ENCODE measurements around the gene STON1. TPM values are rescaled to one million over a fixed set of nuclear protein-coding genes. Genes with fewer than 3 reads are reported as not detected.

STON1 gene
- total and polyA plus RNA-seq, 3 donors from 2014 or later = 3.8 to 5.7 (median 5.1) TPM

DNA sequence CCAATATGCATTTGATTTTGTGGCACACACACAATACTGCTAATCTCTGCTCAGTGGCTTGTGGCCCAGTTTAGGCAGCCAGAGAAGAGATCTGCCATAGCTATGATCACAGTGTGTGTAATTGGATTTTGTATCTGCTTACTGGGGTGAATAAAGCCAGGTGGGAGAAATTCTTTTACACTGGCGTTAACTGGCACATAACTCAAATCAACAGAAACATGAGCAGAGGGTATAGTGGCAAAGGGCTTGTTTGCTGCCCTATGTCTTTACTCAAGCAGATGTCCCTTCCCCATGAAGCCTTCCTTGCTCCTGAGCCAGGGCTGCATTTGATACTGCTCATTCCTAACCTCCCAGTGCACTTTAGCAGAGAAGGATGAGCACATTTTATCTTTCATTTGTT, 28.5 kb downstream of the STON1 start:
- Histone ChIP-seq H3K4me1 (no peaks in the 10 kb centered on the region), H3K27ac (no peak overlapping the region), H3K36me3 (ENCODE audit: low read depth, missing control alignments) (no peaks in the 10 kb centered on the region), H3K9me3 (no peaks in the 10 kb centered on the region), H3K27me3 (no peaks in the 10 kb centered on the region), H3K4me3 (no peak overlapping the region)
- intact Hi-C loops (cut with DNase I; ENCODE audit: low total_unique reads) = no loop called here
- TF ChIP-seq POLR2A (IDR thresholded peaks at IDR 0.05) = no peak
- TF ChIP-seq, protein P1, sequence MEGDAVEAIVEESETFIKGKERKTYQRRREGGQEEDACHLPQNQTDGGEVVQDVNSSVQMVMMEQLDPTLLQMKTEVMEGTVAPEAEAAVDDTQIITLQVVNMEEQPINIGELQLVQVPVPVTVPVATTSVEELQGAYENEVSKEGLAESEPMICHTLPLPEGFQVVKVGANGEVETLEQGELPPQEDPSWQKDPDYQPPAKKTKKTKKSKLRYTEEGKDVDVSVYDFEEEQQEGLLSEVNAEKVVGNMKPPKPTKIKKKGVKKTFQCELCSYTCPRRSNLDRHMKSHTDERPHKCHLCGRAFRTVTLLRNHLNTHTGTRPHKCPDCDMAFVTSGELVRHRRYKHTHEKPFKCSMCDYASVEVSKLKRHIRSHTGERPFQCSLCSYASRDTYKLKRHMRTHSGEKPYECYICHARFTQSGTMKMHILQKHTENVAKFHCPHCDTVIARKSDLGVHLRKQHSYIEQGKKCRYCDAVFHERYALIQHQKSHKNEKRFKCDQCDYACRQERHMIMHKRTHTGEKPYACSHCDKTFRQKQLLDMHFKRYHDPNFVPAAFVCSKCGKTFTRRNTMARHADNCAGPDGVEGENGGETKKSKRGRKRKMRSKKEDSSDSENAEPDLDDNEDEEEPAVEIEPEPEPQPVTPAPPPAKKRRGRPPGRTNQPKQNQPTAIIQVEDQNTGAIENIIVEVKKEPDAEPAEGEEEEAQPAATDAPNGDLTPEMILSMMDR (IDR thresholded peaks at IDR 0.05) = no peak
- no peak for DNase-seq
- 82 to 90% methylated on average over 1 of the region's 1 CpG for WGBS, 2 donors

DNA sequence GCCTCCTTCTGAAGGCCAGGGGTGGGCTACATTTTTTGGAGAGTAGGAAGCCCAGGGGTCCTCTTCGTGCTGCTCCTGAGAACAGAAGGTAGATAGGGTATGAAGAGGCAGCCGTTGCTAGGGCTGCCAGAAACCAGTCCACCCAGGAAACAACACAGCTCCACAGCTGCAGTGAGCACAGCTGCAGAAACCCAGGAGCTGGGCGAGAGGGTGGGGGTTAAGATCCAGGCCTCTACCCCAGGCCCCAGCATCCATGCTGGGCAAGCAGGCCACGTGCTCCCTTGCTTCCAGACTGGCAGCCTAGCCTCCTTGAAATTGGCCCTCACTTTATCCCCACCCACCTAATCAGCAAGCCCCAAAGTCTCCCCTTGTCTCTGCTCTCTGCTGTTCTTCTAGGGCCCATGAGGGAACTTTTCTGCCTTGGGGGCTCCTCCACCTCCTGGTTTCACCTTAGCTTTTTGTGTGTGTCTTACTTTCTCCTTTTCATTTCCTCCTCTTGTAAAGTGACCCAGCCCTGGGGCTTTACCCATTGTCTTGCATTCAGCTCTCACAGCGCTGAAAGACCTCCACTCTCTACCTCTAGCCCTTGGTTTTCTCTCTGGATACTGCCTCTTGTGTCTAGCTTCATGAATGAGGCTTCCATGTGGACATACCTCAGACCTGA, 30.7 kb downstream of the STON1 start:
- Histone ChIP-seq H3K9me3 (no peaks in the 10 kb centered on the region), H3K4me1 (no peaks in the 10 kb centered on the region), H3K27me3 (no peaks in the 10 kb centered on the region), H3K4me3 (no peak overlapping the region), H3K36me3 (ENCODE audit: low read depth, missing control alignments) (no peaks in the 10 kb centered on the region), H3K27ac (no peak overlapping the region)
- no peak for TF ChIP-seq POLR2A (IDR thresholded peaks at IDR 0.05)
- TF ChIP-seq, protein P1 (IDR thresholded peaks at IDR 0.05) = no peak
- intact Hi-C loops (cut with DNase I; ENCODE audit: low total_unique reads) = no loop called here
- no peak for DNase-seq
- WGBS, 2 donors = 57 to 69% methylated on average over 5 of the region's 5 CpGs

DNA sequence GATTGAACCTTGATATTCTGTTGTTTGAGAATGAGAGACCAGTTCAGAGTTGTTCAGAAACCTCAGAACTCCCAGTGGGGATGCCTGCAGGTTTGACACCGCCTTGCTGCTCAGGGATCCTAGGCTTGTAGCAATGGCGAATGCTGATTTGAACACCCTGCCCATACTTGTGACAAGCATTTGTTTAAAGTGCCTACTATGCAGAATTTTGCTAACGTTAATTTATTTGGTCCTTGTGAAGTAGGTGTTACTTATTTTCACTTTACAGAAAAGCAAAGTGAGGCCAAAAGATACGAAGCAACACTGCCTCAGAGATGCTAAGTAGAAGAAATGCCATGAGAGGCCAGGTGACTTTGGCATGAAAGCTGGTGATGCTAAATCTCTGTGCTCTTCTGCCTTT, 32.3 kb downstream of the STON1 start:
- intact Hi-C loops (cut with DNase I; ENCODE audit: low total_unique reads) = no loop called here
- Histone ChIP-seq H3K36me3 (ENCODE audit: low read depth, missing control alignments) (no peaks in the 10 kb centered on the region), H3K27me3 (no peaks in the 10 kb centered on the region), H3K4me3 (no peak overlapping the region), H3K4me1 (no peaks in the 10 kb centered on the region), H3K27ac (no peak overlapping the region), H3K9me3 (no peaks in the 10 kb centered on the region)
- TF ChIP-seq POLR2A (IDR thresholded peaks at IDR 0.05) = no peak
- TF ChIP-seq, protein P1 (IDR thresholded peaks at IDR 0.05) = no peak
- no peak for DNase-seq
- 93% methylated on average over 4 of the region's 4 CpGs for WGBS, 2 donors

DNA sequence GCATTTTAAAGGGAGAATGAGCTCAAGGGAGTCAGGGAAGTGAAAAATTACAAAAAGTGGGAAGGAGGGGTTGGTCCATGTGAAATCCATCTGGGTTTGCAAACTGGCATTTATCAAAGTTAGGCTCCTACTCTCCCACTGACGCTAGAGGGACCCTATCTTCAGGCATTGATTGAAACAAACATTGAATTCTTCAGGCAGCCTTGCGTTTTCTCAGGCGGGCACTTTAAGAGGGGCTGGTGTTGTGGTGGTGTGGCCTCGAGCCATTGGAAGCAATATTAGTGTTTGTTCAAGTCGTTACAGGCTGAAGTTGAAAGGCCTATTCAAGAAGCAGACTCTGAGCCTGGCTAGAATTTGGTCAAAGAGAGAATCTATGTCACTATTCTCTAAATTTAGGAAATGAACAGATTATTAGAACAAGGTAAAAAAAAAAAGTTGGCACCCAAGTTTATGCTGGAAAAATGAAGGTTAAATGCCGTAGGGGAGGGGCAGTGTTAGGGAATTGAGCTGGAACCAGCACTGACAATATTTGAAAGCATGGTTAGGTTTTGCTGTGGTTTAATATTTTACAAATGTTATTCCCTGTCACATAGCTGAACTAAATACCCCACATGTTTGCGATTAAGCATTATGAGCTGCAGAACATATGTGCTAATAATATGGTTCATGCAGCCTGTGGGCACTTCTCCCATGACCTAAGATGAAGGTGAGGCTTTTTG, 36.8 kb downstream of the STON1 start:
- H3K4me1 ChIP-seq = peaks cover 4% of the 10 kb centered on the region
- no peak overlapping the region for H3K27ac ChIP-seq
- WGBS, 2 donors = 51 to 60% methylated on average over 7 of the region's 7 CpGs
- no peaks in the 10 kb centered on the region for H3K9me3 ChIP-seq
- DNase-seq = no peak
- H3K27me3 ChIP-seq = no peaks in the 10 kb centered on the region
- H3K36me3 ChIP-seq (ENCODE audit: low read depth, missing control alignments) = no peaks in the 10 kb centered on the region
- intact Hi-C loops (cut with DNase I; ENCODE audit: low total_unique reads) = no loop called here
- no peak overlapping the region for H3K4me3 ChIP-seq
- TF ChIP-seq, protein P1 (IDR thresholded peaks at IDR 0.05) = no peak
- TF ChIP-seq POLR2A (IDR thresholded peaks at IDR 0.05) = no peak

Data from testis (tissue), 3 donors.